Cerebellar cortex (tissue), 1 donor: ENCODE measurements around the gene AK5.

Experiments used
- DNase-seq: peaks from one replicate; pipeline ENCODE4 v3.0.0-alpha.2; 2015; ENCODE audit warnings: low spot score

The AK5 gene

GRCh38 chr1:77590651-77591050, 308.8 kb downstream of the AK5 start:
- DNase-seq, result no peak

- no peak for DNase-seq
Measured at GRCh38 chr1:77592906-77593305, 311.1 kb downstream of the AK5 start.

- DNase-seq, result no peak
Measured at GRCh38 chr1:77594366-77595112, 312.7 kb downstream of the AK5 start.

GRCh38 chr1:77597310-77597709, 315.5 kb downstream of the AK5 start:
- no peak for DNase-seq

GRCh38 chr1:77605246-77606026, 323.6 kb downstream of the AK5 start:
- DNase-seq, result peak; percentile 5

GRCh38 chr1:77608893-77609292, 327.1 kb downstream of the AK5 start:
- DNase-seq, result no peak
